ELF-1 (cell line): ENCODE measurements around the gene PTX4.

Source experiments
- DNase-seq: peaks from one replicate; pipeline ENCODE4 v3.0.0-alpha.2; 2016; ENCODE audit warnings: low read depth, low spot score

PTX4 gene, protein sequence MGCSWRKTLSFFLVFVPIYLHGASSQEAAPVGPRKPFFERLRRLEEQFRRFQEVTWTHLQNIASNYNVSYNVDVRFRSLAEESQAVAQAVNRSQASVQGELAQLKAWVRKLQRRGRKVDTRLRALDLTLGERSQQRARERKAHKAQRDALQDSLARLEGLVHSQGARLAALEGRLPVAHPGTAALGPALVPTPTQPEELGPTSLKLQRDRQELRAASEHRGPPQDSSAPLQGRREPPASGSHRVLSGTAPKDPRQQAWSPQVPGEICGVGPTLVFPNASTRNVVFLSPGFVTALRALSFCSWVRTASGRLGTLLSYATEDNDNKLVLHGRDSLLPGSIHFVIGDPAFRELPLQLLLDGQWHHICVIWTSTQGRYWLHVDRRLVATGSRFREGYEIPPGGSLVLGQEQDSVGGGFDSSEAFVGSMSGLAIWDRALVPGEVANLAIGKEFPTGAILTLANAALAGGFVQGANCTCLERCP

DNA sequence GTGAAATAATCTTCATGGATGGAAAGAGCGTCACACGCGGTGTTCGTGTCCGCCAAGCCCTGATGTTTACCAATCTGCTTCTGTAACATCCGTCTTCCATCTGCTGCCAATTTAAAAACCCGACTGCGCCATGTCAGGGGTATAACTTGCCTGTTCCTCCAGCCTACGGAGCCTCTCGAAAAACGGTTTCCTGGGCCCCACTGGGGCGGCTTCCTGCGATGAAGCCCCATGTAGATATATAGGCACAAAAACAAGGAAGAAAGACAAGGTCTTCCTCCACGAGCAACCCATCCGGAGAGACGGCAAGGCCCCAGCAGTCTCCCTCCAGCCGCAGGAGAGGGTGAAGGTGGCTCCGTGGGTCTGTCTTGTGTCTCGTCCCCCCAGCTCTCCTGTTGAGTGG, at the start of gene PTX4:
Gene PTX4, minus strand, starts transcription at position 326 of the 400 bp plus-strand sequence. Its CDS starts 35 bp downstream, at position 291.
- no peak for DNase-seq

DNA sequence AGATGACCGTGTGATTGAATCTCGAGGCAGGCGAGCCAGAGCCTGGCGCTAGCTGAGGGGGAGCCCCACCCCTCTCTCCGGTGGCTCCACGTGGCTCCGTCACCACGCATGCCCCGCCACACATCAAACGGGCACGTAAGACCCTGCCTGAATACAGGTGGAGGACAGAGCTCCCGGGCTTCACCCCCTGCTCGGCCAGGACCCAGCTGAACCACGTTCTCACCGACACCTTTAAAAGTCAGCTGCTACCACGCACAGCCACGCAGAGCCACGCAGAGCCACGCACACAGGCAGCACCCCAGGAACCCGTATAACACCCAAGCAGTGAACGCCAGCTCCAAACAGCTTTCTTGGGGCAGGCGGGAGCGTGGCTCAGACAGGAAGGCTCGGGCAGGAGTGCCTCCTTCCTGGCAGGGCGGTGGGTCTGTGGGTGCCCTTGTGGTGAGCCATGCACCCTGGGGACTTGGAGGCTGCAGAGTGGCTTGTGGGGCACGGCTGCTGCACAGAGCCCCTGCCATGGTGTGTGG, 49.1 kb upstream of the PTX4 start:
- no peak for DNase-seq

DNA sequence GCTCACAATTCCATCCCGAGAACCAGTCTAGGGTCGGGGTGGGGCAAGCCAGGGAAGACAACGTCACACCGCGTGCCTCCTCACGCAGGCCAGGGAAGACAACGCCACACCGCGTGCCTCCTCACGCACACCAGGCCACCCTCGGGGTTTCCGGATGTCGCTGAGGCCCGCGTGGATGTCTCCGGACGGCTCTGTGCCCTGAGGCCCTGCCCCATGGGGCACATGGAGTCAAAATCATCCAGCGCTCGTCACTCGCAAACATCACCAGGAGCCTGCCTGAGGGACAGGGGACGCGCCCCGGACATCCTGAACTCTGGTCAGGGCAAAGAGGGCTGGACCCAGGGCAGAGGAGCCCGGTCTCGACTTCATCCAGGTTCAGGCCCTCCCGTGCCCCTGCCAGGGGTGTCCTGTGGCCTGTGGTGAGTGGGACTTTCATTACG, 48.4 kb upstream of the PTX4 start:
- DNase-seq: no peak

DNA sequence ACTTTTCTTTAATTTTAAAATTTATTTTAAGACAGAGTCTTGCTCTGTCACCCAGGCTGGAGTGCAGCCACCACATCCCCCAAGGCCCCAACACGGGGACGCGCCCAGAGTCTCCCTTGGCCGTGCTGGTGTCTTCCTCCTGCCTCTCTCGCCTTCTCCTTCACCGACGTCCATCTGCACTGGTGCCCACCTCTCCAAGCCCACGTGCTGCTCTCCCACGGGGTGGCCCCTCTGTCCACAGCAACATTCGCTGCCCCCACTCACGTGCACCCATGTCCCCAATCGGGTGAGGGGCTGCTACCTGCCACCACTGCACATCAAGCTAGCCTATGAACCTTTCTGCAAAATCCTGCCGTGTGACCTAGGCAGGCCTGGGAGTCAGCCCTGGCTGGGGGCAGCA, 47.9 kb upstream of the PTX4 start:
- DNase-seq: no peak

- peak; percentile 73 for DNase-seq
Measured at GRCh38 chr16:1535391-1536291, 46.9 kb upstream of the PTX4 start.

DNA sequence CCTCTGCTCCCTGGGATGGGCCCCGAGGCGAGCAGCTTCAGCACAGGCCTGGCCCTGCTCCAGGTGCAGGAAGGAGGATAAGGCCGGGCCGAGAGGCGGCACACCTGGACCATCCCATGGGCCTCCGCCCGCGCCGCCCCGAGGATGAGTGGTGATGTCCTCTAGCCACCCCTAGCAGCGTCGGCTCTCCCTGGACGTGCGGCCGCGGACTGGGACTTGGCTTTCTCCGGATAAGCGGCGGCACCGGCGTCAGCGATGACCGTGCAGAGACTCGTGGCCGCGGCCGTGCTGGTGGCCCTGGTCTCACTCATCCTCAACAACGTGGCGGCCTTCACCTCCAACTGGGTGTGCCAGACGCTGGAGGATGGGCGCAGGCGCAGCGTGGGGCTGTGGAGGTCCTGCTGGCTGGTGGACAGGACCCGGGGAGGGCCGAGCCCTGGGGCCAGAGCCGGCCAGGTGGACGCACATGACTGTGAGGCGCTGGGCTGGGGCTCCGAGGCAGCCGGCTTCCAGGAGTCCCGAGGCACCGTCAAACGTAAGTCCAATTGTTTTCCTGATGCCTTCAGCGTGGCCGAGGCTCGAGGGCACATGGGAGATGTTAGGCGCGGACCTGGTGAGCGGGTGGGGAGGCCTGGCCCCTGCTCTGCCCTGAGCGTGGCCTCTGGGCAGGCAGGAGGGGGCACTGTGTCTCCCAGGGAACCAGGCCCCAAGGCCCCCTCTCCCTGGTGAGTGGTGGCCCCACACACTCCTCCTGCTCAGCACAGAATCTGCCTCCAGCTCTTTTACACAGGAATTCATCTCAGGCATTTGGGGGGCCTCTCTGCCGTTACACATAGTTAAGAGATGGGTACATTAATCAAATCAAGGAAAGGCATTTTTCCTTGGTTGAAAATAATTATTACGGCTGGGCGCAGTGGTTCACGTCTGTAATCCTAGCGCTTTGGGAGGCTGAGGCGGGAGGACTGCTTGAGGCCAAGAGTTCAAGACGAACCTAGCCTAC, 45.6 kb upstream of the PTX4 start:
- peak; percentile 56 for DNase-seq

GRCh38 chr16:1533443-1533951, 44.8 kb upstream of the PTX4 start, which contains the start of gene TMEM204:
TMEM204 (plus strand) TSS chr16:1533666; CDS start chr16:1534276, 610 bp downstream.
- peak; percentile 91 for DNase-seq

DNA sequence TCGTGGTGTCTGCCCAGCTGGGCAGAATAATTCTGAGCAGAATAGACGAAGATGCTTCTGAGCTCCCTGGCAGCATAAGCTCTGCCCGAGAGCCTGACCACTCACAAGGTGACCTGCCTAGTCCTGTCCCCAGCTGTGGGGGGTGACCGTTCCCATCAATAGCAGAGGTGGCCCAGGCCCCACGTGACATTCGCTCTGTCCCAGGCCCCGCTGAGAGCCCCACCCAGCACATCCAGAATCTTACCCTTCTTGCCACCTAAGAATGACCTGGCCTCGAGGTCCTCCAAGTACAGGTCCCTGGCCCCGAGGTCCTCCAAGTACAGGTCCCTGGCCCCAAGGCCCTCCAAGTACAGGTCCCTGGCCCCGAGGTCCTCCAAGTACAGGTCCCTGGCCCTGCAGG, 44.0 kb upstream of the PTX4 start:
- no peak for DNase-seq

DNA sequence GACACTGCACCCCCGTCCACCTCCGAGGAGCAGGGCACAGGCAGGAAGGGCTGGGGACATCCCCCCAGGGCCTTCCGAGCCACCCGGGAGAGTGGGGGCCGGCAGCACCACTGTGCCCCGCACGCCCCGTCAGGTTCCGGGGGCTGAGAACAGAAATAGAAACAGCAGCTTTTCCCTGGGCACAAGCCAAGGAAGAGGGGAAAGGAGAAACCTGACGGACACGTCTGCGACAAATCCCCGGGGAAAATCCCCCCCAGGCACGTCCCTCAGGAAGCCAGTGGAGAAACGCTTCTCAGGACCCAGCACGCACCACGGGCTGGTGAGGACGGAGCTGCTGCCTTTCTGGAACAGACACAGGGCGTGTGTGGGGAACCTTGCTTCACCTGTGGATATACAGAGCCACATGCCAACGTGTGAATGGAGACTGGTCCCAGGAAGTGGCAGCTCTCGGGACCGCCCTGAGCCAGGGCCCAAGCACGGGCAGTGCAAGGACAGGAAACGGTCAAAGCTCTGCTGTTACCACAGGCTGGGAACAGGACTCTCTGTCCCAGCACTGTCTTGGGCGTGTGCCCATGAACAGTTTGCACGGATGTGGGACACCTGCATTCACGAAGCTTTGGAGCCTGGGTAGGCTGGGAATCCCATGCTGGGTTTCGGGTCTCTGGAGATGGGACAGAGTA, 43.5 kb upstream of the PTX4 start:
- no peak for DNase-seq

GRCh38 chr16:1531638-1531910, 42.8 kb upstream of the PTX4 start:
- DNase-seq: no peak

DNA sequence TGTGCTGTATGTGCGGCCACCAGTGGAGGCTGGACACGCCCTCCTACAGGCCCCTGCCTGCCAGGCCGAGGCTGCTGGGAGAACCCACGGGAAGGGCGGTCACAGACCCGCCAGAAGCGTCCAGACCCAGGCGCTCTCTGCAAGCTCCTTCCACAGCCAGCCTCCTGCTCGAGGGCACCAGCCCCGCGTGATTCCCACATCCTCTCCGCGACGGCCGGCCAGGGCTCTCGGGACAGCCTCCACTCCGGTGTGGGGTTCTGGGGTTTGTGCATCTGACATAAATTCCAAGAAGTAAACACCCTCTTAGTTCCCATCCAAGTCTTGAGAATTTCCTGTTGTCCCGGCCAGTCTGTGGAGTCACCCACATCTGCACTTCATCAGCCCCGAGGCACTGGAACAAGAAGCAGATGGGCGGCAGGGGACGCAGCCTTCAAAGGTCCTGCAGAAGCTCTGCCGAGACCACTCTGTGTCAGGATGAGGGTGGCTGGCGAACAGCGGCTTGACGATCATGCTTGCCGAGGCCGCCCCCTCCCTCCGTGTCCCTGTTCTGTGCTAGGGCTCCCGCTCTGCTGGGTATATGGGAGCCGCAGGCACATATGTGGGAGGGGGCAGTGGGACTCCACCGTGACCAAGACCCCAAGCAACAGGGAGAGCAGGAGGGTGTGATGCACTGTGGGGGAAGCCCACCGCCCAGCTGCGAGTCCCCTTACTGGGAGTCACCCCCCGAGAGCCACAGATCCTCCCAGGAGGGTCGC, 42.3 kb upstream of the PTX4 start:
- DNase-seq: peak; percentile 54

- no peak for DNase-seq
Measured at GRCh38 chr16:1530349-1530882, 41.7 kb upstream of the PTX4 start.

GRCh38 chr16:1528921-1529537, 40.3 kb upstream of the PTX4 start:
- no peak for DNase-seq

DNA sequence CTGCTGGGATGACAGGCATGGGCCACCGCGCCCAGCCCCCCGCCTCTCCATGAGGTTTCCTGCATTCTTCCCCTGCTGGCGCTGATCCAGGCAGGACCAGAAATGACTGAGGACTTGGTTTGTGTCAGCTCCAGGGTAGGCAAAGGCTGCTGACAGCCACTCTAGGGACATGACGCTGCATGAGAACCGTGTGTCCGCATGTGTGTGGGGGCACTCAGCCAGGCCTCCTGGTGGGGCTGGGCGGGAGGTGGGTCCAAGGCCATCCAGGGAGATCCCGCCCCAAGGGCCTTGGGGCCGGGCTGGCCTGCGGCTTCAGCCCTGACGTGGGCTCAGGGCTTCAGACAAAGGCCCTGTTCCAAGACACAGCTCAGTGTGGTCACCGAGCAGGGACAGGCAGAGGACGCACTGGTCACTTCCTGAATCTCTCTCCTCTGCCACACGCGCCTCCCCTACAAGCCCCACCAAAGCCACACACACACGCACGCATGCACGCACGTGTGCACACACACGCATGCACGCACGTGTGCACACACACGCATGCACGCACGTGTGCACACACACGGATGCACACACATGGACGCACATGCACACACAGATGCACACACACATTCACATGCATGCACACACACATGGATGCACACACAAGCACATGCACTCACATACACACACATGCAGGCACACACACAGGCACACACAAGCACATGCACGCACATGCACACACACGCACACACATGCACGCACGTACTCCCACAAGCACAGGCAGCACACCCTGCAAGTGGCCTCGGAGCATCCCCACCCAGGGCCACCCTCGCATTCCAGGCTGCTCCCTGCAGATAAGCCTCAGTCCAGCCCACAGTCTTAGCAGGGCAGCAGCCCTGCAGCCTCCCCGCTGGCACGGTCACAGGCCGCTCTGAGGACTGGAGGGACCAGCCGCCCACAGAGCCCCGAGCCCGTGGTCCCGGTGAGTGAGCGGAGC, 39.4 kb upstream of the PTX4 start:
- DNase-seq: no peak

GRCh38 chr16:1526608-1527555, 38.1 kb upstream of the PTX4 start:
- DNase-seq: no peak

GRCh38 chr16:1525871-1526607, 37.3 kb upstream of the PTX4 start:
- DNase-seq: no peak
